GM12878 (cell line): ENCODE results near the gene REN. TPM values are rescaled to one million over a fixed set of nuclear protein-coding genes. Genes with fewer than 3 reads are reported as not detected.

Source experiments
- ATAC-seq: fragments of 200-7000 bp; cut with Tn5 transposase; 3 replicates; pipeline ENCODE4 v1.9.1; 2020; ENCODE audit warnings: mild to moderate bottlenecking, moderate library complexity
- BruUV-seq: library from RNA; stranded (reverse); fragments of 400-500 nt; replicated peaks from 2 replicates; lab custom pipeline; 2021; lab: Mats Ljungman, UMichigan
- CTCF ChIA-PET: fragments of 300-600 bp; sonication (Branson Sonifier 250); formaldehyde crosslinking; extraction: SDS; loops from one replicate; lab custom pipeline; 2021; ENCODE audit warnings: inconsistent platforms; lab: Yijun Ruan, JAX
- POLR2A ChIA-PET: fragments of 350-600 bp; formaldehyde crosslinking; extraction: SDS; loops from one replicate; lab custom pipeline; 2021; ENCODE audit warnings: inconsistent platforms; lab: Charles Lee
- RAD21 ChIA-PET: fragments of 300-600 bp; sonication (Branson Sonifier 250); formaldehyde crosslinking; loops from one replicate; lab custom pipeline; 2023; ENCODE audit warnings: antibody characterized with exemption; ENCODE audit not compliant: unreplicated experiment; lab: Charles Lee
- SMC1A ChIA-PET: fragments of 300-600 bp; sonication (Branson Sonifier 250); formaldehyde crosslinking; loops from one replicate; lab custom pipeline; 2023; ENCODE audit not compliant: unreplicated experiment, uncharacterized antibody; lab: Charles Lee
- DNase-seq: peaks from one replicate; pipeline ENCODE4 v3.0.0-alpha.2; 2011; ENCODE audit warnings: low read depth, low spot score
- FAIRE-seq: peaks from 3 replicates; lab custom pipeline; 2011; peaks lifted over from hg19 to GRCh38; lab: Jason Lieb, UNC
- H2AFZ ChIP-seq: 2 replicates; pipeline ENCODE4 v1.6.0; 2011; ENCODE audit warnings: low read depth, low read length, control low read depth; ENCODE audit not compliant: control insufficient read depth
- H3K27ac ChIP-seq: 2 replicates; pipeline ENCODE4 v1.5.1; 2011; ENCODE audit warnings: control low read depth; ENCODE audit not compliant: control insufficient read depth, insufficient read depth
- H3K27me3 ChIP-seq, 2 experiments: replicated peaks in 1 of 2; 2 replicates each; pipeline versions ENCODE4 v1.6.0 to v1.6.1; 2011; ENCODE audit warnings: low read length in 1 of 2; ENCODE audit not compliant: control insufficient read depth in 2 of 2, insufficient read depth in 2 of 2
- H3K36me3 ChIP-seq, 2 experiments: 2 replicates each; pipeline ENCODE4 v1.5.1; 2011; ENCODE audit warnings: low read length in 1 of 2; ENCODE audit not compliant: control insufficient read depth in 2 of 2, insufficient read depth in 2 of 2
- H3K4me1 ChIP-seq: 2 replicates; pipeline ENCODE4 v1.6.1; 2011; ENCODE audit warnings: mild to moderate bottlenecking, low read length, moderate library complexity, mixed read lengths; ENCODE audit not compliant: control insufficient read depth, insufficient read depth
- H3K4me2 ChIP-seq: 2 replicates; pipeline ENCODE4 v1.6.0; 2011; ENCODE audit warnings: control low read depth; ENCODE audit not compliant: control insufficient read depth, insufficient read depth
- H3K4me3 ChIP-seq: fragments of 200-600 bp; sonication (generic); 2 replicates; pipeline ENCODE4 v1.5.1; 2016
- H3K79me2 ChIP-seq: 2 replicates; pipeline ENCODE4 v1.6.0; 2011; ENCODE audit warnings: low read length; ENCODE audit not compliant: control insufficient read depth, insufficient read depth
- H3K9ac ChIP-seq: 2 replicates; pipeline ENCODE4 v1.8.0; 2011; ENCODE audit warnings: low read length, control low read depth, mixed read lengths; ENCODE audit not compliant: control insufficient read depth, insufficient read depth
- H3K9me3 ChIP-seq: replicated peaks from 3 replicates; pipeline ENCODE4 v1.5.1; 2011; ENCODE audit warnings: mild to moderate bottlenecking, low read length; ENCODE audit not compliant: control insufficient read depth, insufficient read depth
- H4K20me1 ChIP-seq: 2 replicates; pipeline ENCODE4 v1.6.0; 2011; ENCODE audit not compliant: control insufficient read depth, insufficient read depth
- CBX5 ChIP-seq: sonication (generic); IDR thresholded peaks from 2 replicates; pipeline ENCODE4 v1.6.1; 2016; ENCODE audit warnings: low read depth, moderate library complexity, mild to moderate bottlenecking, inconsistent platforms
- EED ChIP-seq: sonication (generic); IDR thresholded peaks from 2 replicates; pipeline ENCODE4 v1.6.1; 2016; ENCODE audit warnings: antibody characterized with exemption, low read depth
- FOXM1 ChIP-seq: IDR thresholded peaks from 2 replicates; pipeline ENCODE4 v1.6.1; 2012; ENCODE audit warnings: low read depth, mild to moderate bottlenecking, inconsistent platforms, low read length, moderate library complexity
- HDAC2 ChIP-seq: fragments of 200-600 bp; sonication (generic); IDR thresholded peaks from 2 replicates; pipeline ENCODE4 v1.6.1; 2017
- IRF3 ChIP-seq: fragments of 450-650 bp; IDR thresholded peaks from 2 replicates; pipeline ENCODE4 v1.6.1; 2014; ENCODE audit warnings: mild to moderate bottlenecking
- MTA3 ChIP-seq: IDR thresholded peaks from 2 replicates; pipeline ENCODE4 v1.6.1; 2012; ENCODE audit warnings: low read length, inconsistent platforms, borderline replicate concordance
- PML ChIP-seq: IDR thresholded peaks from 2 replicates; pipeline ENCODE4 v1.6.1; 2012; ENCODE audit warnings: low read length, inconsistent platforms
- RFX5 ChIP-seq: IDR thresholded peaks from 2 replicates; pipeline ENCODE4 v1.6.1; 2011; ENCODE audit warnings: low read depth, low read length, improper control_type of control experiment
- SRF ChIP-seq, 2 experiments: IDR thresholded peaks; 2 replicates each; pipeline ENCODE4 v1.6.1; 2011; ENCODE audit warnings: low read depth in 2 of 2, low read length in 2 of 2, mild to moderate bottlenecking in 1 of 2, moderate library complexity in 1 of 2
- TCF7 ChIP-seq: IDR thresholded peaks from 2 replicates; pipeline ENCODE4 v1.6.1; 2014; ENCODE audit warnings: antibody characterized with exemption, borderline replicate concordance
- ZBTB33 ChIP-seq: fragments of 450-650 bp; IDR thresholded peaks from 2 replicates; pipeline ENCODE4 v1.6.1; 2017; ENCODE audit warnings: mild to moderate bottlenecking
- ZZZ3 ChIP-seq: IDR thresholded peaks from 2 replicates; pipeline ENCODE4 v1.6.1; 2011; ENCODE audit warnings: low read depth; ENCODE audit not compliant: control insufficient read depth, insufficient read length
- WGBS: methylation state at CpG from one replicate; pipeline ENCODE4 v1.1.6; 2016; ENCODE audit warnings: low lambda C conversion rate; ENCODE audit not compliant: insufficient replicate concordance, insufficient coverage; ENCODE audit errors: missing lambda C conversion rate; 5-methylcytosine and 5-hydroxymethylcytosine counted together
- in situ Hi-C: fragments of 300-500 bp; cut with MboI; formaldehyde crosslinking; loops from 9 replicates; pipeline ENCODE4 v1.14.3; 2018; ENCODE audit warnings: mixed read lengths
- intact Hi-C: fragments of 100-400 bp; cut with micrococcal nuclease; formaldehyde crosslinking; loops from one replicate; pipeline ENCODE4 v1.14.2; 2022; ENCODE audit not compliant: unreplicated experiment
- polyA plus RNA-seq, 11 experiments: library from polyadenylated mRNA; depleted of rRNA in 4 of 11; unstranded in 6 of 11; stranded (reverse) in 5 of 11; fragments of >200 nt; fragmentation: Nextera tagmentation in 4 of 11; fragmentation: Illumina TruSeq in 1 of 11; extraction: Ambion mirVana in 4 of 11; extraction: Trizol in 1 of 11; gene quantifications; 1 replicate in 1 of 11; 2 replicates in 10 of 11; pipeline versions ENCODE4 v1.2.1 to v1.2.3, GENCODE V29; 2011 to 2016; ENCODE audit warnings: inconsistent platforms in 2 of 11, missing spikeins in 2 of 11, low read depth in 1 of 11
- total RNA-seq, 4 experiments: library from RNA; depleted of rRNA in 3 of 4; stranded (reverse); fragments of >200 nt in 3 of 4; fragmentation: Illumina TruSeq in 1 of 4; extraction: Trizol in 1 of 4; gene quantifications; 2 replicates each; pipeline versions ENCODE4 v1.2.1 to v1.2.3, GENCODE V29; 2013 to 2021

REN gene
- total and polyA plus RNA-seq, 10 of the 15 experiments (the other 5 are each of a cell fraction or from before 2014, with no cell fraction given), result not detected

GRCh38 chr1:204202481-204202880 is 36.3 kb upstream of the REN start:
- CTCF ChIA-PET, result interaction anchor here (1.9 kb wide), 1 partner anchor 40 kb away, joined by 5 read pairs; no protein-coding TSS in a partner anchor
- Histone ChIP-seq H2AFZ (no peak overlapping the region), H3K9ac (no peak overlapping the region), H3K9me3 (no peaks in the 10 kb centered on the region), H3K4me1 (no peaks in the 10 kb centered on the region), H3K79me2 (no peaks in the 10 kb centered on the region), H3K27me3 (peaks cover 0 to 7% of the 10 kb centered on the region in 2 experiments; a peak in 3 of 4 replicates), H3K4me2 (no peak overlapping the region), H3K4me3 (no peak overlapping the region), H4K20me1 (no peaks in the 10 kb centered on the region), H3K27ac (no peak overlapping the region), H3K36me3 (no peaks in the 10 kb centered on the region)
- POLR2A ChIA-PET, result no interaction called here
- no peak for FAIRE-seq
- intact Hi-C loops (no loop called here), in situ Hi-C loops (no loop called here)
- SMC1A ChIA-PET, result no interaction called here
- no peak for DNase-seq
- BruUV-seq, result no TSS peak
- 0% methylated on average over 4 of the region's 4 CpGs for WGBS
- no peak for TF ChIP-seq TCF7
- TF ChIP-seq IRF3, result no peak
- TF ChIP-seq RFX5, result no peak
- TF ChIP-seq PML, result no peak
- no peak for TF ChIP-seq CBX5
- no peak for TF ChIP-seq SRF (IDR thresholded peaks at IDR 0.05; ENCODE audit: low read depth in 2 of 2, low read length in 2 of 2)
- TF ChIP-seq HDAC2, result no peak
- no peak for TF ChIP-seq EED
- TF ChIP-seq FOXM1, result no peak
- no peak for TF ChIP-seq MTA3
- TF ChIP-seq ZZZ3, result no peak
- TF ChIP-seq ZBTB33, result no peak
- no peak for ATAC-seq
- RAD21 ChIA-PET, result no interaction called here
